Measurements from ENCODE around the gene PPTC7.

PPTC7 gene

GRCh38 chr12:110583137-110584059 is at the start of gene PPTC7 (continued):
- TF ChIP-seq ZSCAN16 (tag by site-specific recombination; IDR thresholded peaks at IDR 0.05) (no peak), ZNF48 (tag by site-specific recombination; IDR thresholded peaks at IDR 0.05) (no peak), ZEB2 (tag by site-specific recombination; IDR thresholded peaks at IDR 0.05) (0 out of 2 replicates have a peak, but pooled peaks have one; percentile 17)

- H3K4me1 ChIP-seq (ENCODE audit: control insufficient read depth, insufficient read depth, low read length): no peaks in the 10 kb centered on the region
- H3K27ac ChIP-seq (ENCODE audit: extremely low read depth, low read depth, low read length): no peak overlapping the region
- ChIA-PET POLR2A (interaction anchor here (0.7 kb wide), 1 partner anchor 38 kb away, joined by 3 read pairs; no protein-coding TSS in a partner anchor), CTCF (interaction anchor here (0.7 kb wide), 1 partner anchor 149 kb away, joined by 3 read pairs; no protein-coding TSS in a partner anchor)
- H3K4me3 ChIP-seq (ENCODE audit: low read depth, low read length): no peak overlapping the region
- peaks cover 23 to 52% of the 10 kb centered on the region in 2 experiments for H3K36me3 ChIP-seq (ENCODE audit: control insufficient read depth in 2 of 2, insufficient read depth in 1 of 2, low read length in 2 of 2)
- TF ChIP-seq ZIC2 (tag by site-specific recombination; IDR thresholded peaks at IDR 0.05): no peak
- no peak for TF ChIP-seq ZNF792 (tag by site-specific recombination; IDR thresholded peaks at IDR 0.05)
- H3K9me3 ChIP-seq (ENCODE audit: control insufficient read depth, insufficient read depth, low read depth, low read length): no peaks in the 10 kb centered on the region
These were observed 44.5 kb upstream of the PPTC7 start for GRCh38 chr12:110627500-110628195.

GRCh38 chr12:110622582-110622981 is 39.5 kb upstream of the PPTC7 start:
- ChIA-PET POLR2A (no interaction called here), CTCF (interaction anchor here (0.9 kb wide), 1 partner anchor 173 kb away, joined by 3 read pairs; the partner anchor contains the start of gene ARPC3)
- Histone ChIP-seq H3K4me3 (ENCODE audit: low read depth, low read length) (no peak overlapping the region), H3K4me1 (ENCODE audit: control insufficient read depth, insufficient read depth, low read length) (no peaks in the 10 kb centered on the region), H3K9me3 (ENCODE audit: control insufficient read depth, insufficient read depth, low read depth, low read length) (no peaks in the 10 kb centered on the region), H3K27ac (ENCODE audit: extremely low read depth, low read depth, low read length) (no peak overlapping the region), H3K36me3 (ENCODE audit: control insufficient read depth in 2 of 2, insufficient read depth in 1 of 2, low read length in 2 of 2) (peaks cover 14 to 24% of the 10 kb centered on the region in 2 experiments)
- TF ChIP-seq ZNF174 (tag by site-specific recombination; IDR thresholded peaks at IDR 0.05): no peak
- TF ChIP-seq WT1 (tag by site-specific recombination; IDR thresholded peaks at IDR 0.05): peak; percentile 81
- TF ChIP-seq ZNF555 (tag by site-specific recombination; conservative IDR thresholded peaks at IDR 0.05): no peak
- TF ChIP-seq ZNF747 (tag by site-specific recombination; IDR thresholded peaks at IDR 0.05): no peak

GRCh38 chr12:110619534-110619953 is 36.4 kb upstream of the PPTC7 start:
- ChIA-PET POLR2A (no interaction called here), CTCF (no interaction called here)
- Histone ChIP-seq H3K4me1 (ENCODE audit: control insufficient read depth, insufficient read depth, low read length) (peaks cover 3% of the 10 kb centered on the region), H3K36me3 (ENCODE audit: control insufficient read depth in 2 of 2, insufficient read depth in 1 of 2, low read length in 2 of 2) (peaks cover 10 to 29% of the 10 kb centered on the region in 2 experiments; a peak in 2 of 3 replicates), H3K9me3 (ENCODE audit: control insufficient read depth, insufficient read depth, low read depth, low read length) (no peaks in the 10 kb centered on the region), H3K27ac (ENCODE audit: extremely low read depth, low read depth, low read length) (no peak overlapping the region), H3K4me3 (ENCODE audit: low read depth, low read length) (no peak overlapping the region)
- peak; percentile 72; the same call in 1 of the 2 replicates for TF ChIP-seq PRDM10 (tag by site-specific recombination; IDR thresholded peaks at IDR 0.05)
- TF ChIP-seq ZIC2 (tag by site-specific recombination; IDR thresholded peaks at IDR 0.05): 0 out of 2 replicates have a peak, but pooled peaks have one; percentile 28
- no peak for TF ChIP-seq ZNF660 (tag by site-specific recombination; IDR thresholded peaks at IDR 0.05)
